Liver (tissue), 9 donors: ENCODE data around the gene PRPH2. TPM values are rescaled to one million over a fixed set of nuclear protein-coding genes. Genes with fewer than 3 reads are reported as not detected.

Source experiments
- DNase-seq: peaks from one replicate; pipeline ENCODE4 v3.0.0-alpha.2; 2017; ENCODE audit warnings: low spot score
- H3K27ac ChIP-seq, 2 donors: one replicate each; pipeline ENCODE4 v1.7.0; 2013; ENCODE audit warnings: inconsistent platforms in 2 of 2, low read length in 2 of 2, control low read depth in 1 of 2, low read depth in 1 of 2, mild to moderate bottlenecking in 1 of 2
- H3K27me3 ChIP-seq, 4 donors: one replicate each; pipeline versions ENCODE4 v1.6.1 to v1.7.0; 2013; ENCODE audit warnings: low read length in 3 of 4, inconsistent platforms in 1 of 4, mild to moderate bottlenecking in 1 of 4, moderate library complexity in 1 of 4; ENCODE audit not compliant: control insufficient read depth in 4 of 4, insufficient read depth in 4 of 4
- H3K36me3 ChIP-seq, 4 donors: one replicate each; pipeline versions ENCODE4 v1.6.1 to v1.7.0; 2013; ENCODE audit warnings: low read length in 3 of 4, mild to moderate bottlenecking in 3 of 4, low read depth in 1 of 4, moderate library complexity in 1 of 4; ENCODE audit not compliant: control insufficient read depth in 4 of 4, insufficient read depth in 3 of 4
- H3K4me1 ChIP-seq, 4 donors: one replicate each; pipeline versions ENCODE4 v1.6.1 to v1.7.0; 2013; ENCODE audit warnings: low read length in 3 of 4, mild to moderate bottlenecking in 3 of 4, moderate library complexity in 1 of 4; ENCODE audit not compliant: control insufficient read depth in 4 of 4, insufficient read depth in 4 of 4
- H3K4me3 ChIP-seq, 3 donors: one replicate each; pipeline versions ENCODE4 v1.6.1 to v1.7.0; 2013; ENCODE audit warnings: low read length in 3 of 3, control low read depth in 1 of 3, low read depth in 1 of 3, mild to moderate bottlenecking in 1 of 3
- H3K9ac ChIP-seq, 2 donors: one replicate each; pipeline ENCODE4 v1.7.0; 2013; ENCODE audit warnings: low read length in 2 of 2, mild to moderate bottlenecking in 2 of 2, moderate library complexity in 2 of 2, control low read depth in 1 of 2, low read depth in 1 of 2
- H3K9me3 ChIP-seq, 4 donors: one replicate each; pipeline versions ENCODE4 v1.6.1 to v1.7.0; 2013; ENCODE audit warnings: low read length in 3 of 4; ENCODE audit not compliant: control insufficient read depth in 4 of 4
- EGR1 ChIP-seq, 2 donors: IDR thresholded peaks; 2 replicates each; pipeline ENCODE4 v1.6.1; 2016 to 2018; ENCODE audit warnings: antibody characterized with exemption in 2 of 2, low read depth in 2 of 2
- FOXA1 ChIP-seq: IDR thresholded peaks from 2 replicates; pipeline ENCODE4 v1.6.1; 2016; ENCODE audit warnings: antibody characterized with exemption
- FOXA2 ChIP-seq: IDR thresholded peaks from 2 replicates; pipeline ENCODE4 v1.6.1; 2016; ENCODE audit warnings: antibody characterized with exemption
- GABPA ChIP-seq, 2 donors: IDR thresholded peaks in 1 of 2; conservative IDR thresholded peaks in 1 of 2; 2 replicates each; pipeline ENCODE4 v1.6.1; 2016; ENCODE audit warnings: antibody characterized with exemption in 2 of 2, mild to moderate bottlenecking in 1 of 2, moderate library complexity in 1 of 2
- HNF4A ChIP-seq, 2 donors: conservative IDR thresholded peaks; 2 replicates each; pipeline ENCODE4 v1.6.1; 2016; ENCODE audit warnings: antibody characterized with exemption in 2 of 2, mild to moderate bottlenecking in 2 of 2
- HNF4G ChIP-seq: IDR thresholded peaks from 2 replicates; pipeline ENCODE4 v1.6.1; 2016; ENCODE audit warnings: antibody characterized with exemption
- JUND ChIP-seq, 2 donors: IDR thresholded peaks; 2 replicates each; pipeline ENCODE4 v1.6.1; 2016; ENCODE audit warnings: antibody characterized with exemption in 2 of 2
- NR2F2 ChIP-seq: IDR thresholded peaks from 2 replicates; pipeline ENCODE4 v1.6.1; 2016; ENCODE audit warnings: antibody characterized with exemption
- RAD21 ChIP-seq, 2 donors: IDR thresholded peaks; 2 replicates each; pipeline ENCODE4 v1.6.1; 2016; ENCODE audit warnings: antibody characterized with exemption in 2 of 2, mild to moderate bottlenecking in 2 of 2
- REST ChIP-seq: IDR thresholded peaks from 2 replicates; pipeline ENCODE4 v1.6.1; 2016; ENCODE audit warnings: antibody characterized with exemption, mild to moderate bottlenecking
- RXRA ChIP-seq, 2 donors: IDR thresholded peaks; 2 replicates each; pipeline ENCODE4 v1.6.1; 2017 to 2018; ENCODE audit warnings: antibody characterized with exemption in 2 of 2, mild to moderate bottlenecking in 1 of 2
- SP1 ChIP-seq: IDR thresholded peaks from 2 replicates; pipeline ENCODE4 v1.6.1; 2018; ENCODE audit warnings: antibody characterized with exemption, mild to moderate bottlenecking
- TAF1 ChIP-seq: conservative IDR thresholded peaks from 2 replicates; pipeline ENCODE4 v1.6.1; 2016; ENCODE audit warnings: antibody characterized with exemption, mild to moderate bottlenecking
- YY1 ChIP-seq: IDR thresholded peaks from 2 replicates; pipeline ENCODE4 v1.6.1; 2016; ENCODE audit warnings: antibody characterized with exemption, mild to moderate bottlenecking
- WGBS: extraction: QIAGEN DNeasy Blood & Tissue Kit; methylation state at CpG from one replicate; pipeline ENCODE4 v1.1.7; 2013; 5-methylcytosine and 5-hydroxymethylcytosine counted together
- polyA plus RNA-seq, 2 donors: library from polyadenylated mRNA; stranded (reverse) in 1 of 2; unstranded in 1 of 2; fragments of 200-250 nt in 1 of 2; fragments of >200 nt in 1 of 2; fragmentation: Nextera tagmentation in 1 of 2; extraction: Ambion mirVana in 1 of 2; gene quantifications; one replicate each; pipeline versions ENCODE4 v1.2.1 to v1.2.3, GENCODE V29; 2013 to 2015
- total RNA-seq, 2 donors: library from RNA; depleted of rRNA; stranded (reverse); fragments of >200 nt; gene quantifications; one replicate each; pipeline ENCODE4 v1.2.3, GENCODE V29; 2014
- TF ChIP-seq, protein P1 (sequence below): IDR thresholded peaks from 2 replicates; pipeline ENCODE4 v1.6.1; 2016; ENCODE audit warnings: antibody characterized with exemption
- TF ChIP-seq, protein P2 (sequence below): IDR thresholded peaks from 2 replicates; pipeline ENCODE4 v1.6.1; 2016; ENCODE audit warnings: antibody characterized with exemption
- TF ChIP-seq, protein P3 (sequence below): fragments of 150-350 bp; IDR thresholded peaks from 2 replicates; pipeline ENCODE4 v1.5.1; 2017; ENCODE audit warnings: improper control_type of control experiment, low read depth, low read length; ENCODE audit not compliant: missing input control
- donor health status: healthy.
- donor health status: healthy.
- donor health status: healthy.
- donor health status: healthy.
- donor health status: healthy.

PRPH2 gene
- total and polyA plus RNA-seq, 4 donors: 0.06 to 0.33 (median 0.13) TPM

DNA sequence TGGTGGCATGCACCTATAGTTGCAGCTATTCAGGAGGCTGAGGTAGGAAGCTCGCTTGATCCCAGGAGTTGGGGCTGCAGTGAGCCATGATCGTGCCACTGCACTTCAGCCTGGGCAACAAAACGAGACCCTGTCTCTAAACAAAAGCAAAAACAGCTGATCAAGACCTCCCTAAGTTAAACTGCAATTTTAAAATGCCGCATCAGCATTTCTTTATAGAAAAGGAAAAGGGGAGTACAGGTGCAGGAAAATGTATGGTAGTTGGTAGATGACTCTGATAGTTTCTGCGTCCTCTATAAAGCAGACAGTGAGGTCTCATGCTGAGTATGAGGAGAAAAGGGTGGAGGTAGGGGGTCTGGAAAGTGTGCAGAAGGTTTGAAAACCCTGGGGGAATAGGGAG, 32.4 kb upstream of the PRPH2 start:
- no peaks in the 10 kb centered on the region for H3K27me3 ChIP-seq
- no peak overlapping the region for H3K9ac ChIP-seq
- WGBS: 94% methylated on average over 5 of the region's 5 CpGs
- no peak for DNase-seq
- no peak for TF ChIP-seq SP1
- no peaks in the 10 kb centered on the region for H3K4me1 ChIP-seq
- no peaks in the 10 kb centered on the region for H3K9me3 ChIP-seq
- H3K36me3 ChIP-seq: no peaks in the 10 kb centered on the region
- H3K4me3 ChIP-seq: no peak overlapping the region
- H3K27ac ChIP-seq: no peak overlapping the region

DNA sequence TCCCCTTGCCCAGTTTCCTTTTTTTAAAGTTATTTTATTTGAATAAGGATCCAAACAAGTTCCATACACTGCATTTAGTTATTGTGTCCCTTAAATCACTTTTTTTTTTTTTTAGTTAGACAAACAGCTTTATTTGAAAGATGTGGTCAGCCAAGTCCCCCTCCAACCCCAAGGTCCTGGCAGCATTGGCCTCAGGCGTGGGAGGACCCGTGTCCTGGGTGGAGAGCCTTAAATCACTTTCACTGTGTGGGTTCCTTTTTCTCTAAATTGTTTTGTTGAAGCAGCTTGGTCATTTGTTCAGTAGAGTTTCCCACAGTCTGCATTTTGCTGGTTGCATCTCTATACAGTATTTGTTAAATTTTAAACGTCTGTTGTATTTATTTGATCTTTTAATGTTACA, 28.7 kb upstream of the PRPH2 start:
- H3K27me3 ChIP-seq: no peaks in the 10 kb centered on the region
- TF ChIP-seq GABPA (IDR thresholded peaks at IDR 0.05 in 1 of 2, conservative IDR thresholded peaks at IDR 0.05 in 1 of 2) (no peak), RAD21 (IDR thresholded peaks at IDR 0.05) (no peak), HNF4A (conservative IDR thresholded peaks at IDR 0.05) (no peak), HNF4G (no peak), NR2F2 (no peak), FOXA1 (no peak), YY1 (no peak), EGR1 (IDR thresholded peaks at IDR 0.05; ENCODE audit: low read depth in 2 of 2) (no peak)
- TF ChIP-seq, protein P1, sequence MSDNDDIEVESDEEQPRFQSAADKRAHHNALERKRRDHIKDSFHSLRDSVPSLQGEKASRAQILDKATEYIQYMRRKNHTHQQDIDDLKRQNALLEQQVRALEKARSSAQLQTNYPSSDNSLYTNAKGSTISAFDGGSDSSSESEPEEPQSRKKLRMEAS: no peak
- TF ChIP-seq, protein P2, sequence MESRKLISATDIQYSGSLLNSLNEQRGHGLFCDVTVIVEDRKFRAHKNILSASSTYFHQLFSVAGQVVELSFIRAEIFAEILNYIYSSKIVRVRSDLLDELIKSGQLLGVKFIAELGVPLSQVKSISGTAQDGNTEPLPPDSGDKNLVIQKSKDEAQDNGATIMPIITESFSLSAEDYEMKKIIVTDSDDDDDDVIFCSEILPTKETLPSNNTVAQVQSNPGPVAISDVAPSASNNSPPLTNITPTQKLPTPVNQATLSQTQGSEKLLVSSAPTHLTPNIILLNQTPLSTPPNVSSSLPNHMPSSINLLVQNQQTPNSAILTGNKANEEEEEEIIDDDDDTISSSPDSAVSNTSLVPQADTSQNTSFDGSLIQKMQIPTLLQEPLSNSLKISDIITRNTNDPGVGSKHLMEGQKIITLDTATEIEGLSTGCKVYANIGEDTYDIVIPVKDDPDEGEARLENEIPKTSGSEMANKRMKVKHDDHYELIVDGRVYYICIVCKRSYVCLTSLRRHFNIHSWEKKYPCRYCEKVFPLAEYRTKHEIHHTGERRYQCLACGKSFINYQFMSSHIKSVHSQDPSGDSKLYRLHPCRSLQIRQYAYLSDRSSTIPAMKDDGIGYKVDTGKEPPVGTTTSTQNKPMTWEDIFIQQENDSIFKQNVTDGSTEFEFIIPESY: no peak
- no peaks in the 10 kb centered on the region for H3K9me3 ChIP-seq
- H3K27ac ChIP-seq: no peak overlapping the region
- WGBS: 84% methylated on average over 3 of the region's 3 CpGs
- peaks cover 0 to 10% (median 3%) of the 10 kb centered on the region in 4 donors for H3K4me1 ChIP-seq
- H3K4me3 ChIP-seq: no peak overlapping the region
- no peak for DNase-seq
- no peaks in the 10 kb centered on the region for H3K36me3 ChIP-seq
- H3K9ac ChIP-seq: no peak overlapping the region

DNA sequence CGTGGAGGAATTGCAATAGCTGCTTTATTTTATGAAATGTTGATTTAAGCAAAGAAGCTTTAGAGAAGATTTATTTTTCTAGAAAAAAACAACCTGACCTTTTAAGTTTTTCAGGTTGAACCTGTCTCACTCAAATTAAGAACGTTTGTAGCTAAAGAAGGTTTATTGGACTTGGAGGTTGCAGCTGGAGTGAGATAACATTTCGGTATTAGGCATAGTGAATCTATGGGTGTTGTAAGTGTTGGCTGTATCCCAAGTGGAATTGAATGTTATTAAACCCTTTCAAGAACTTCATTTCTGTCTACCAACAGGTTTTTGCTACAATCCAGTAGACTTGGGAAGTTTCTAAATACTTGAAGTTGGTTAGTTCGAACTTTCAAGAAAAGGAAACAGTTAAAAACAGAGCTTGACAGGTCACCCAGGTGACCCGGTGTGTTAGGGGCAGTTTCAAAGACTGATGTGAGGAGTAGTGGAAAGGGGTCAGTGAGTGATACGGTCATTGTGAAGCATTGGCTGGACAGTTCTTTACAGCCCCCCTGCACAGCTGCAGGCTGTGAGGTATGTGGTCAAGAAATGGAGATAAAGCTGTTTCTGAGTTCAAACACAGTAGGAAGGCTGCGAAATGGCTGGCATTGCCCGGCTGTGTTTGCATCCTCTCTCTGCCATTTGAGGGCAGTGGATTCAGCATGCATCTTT, 26.0 kb upstream of the PRPH2 start:
- no peak for DNase-seq
- Histone ChIP-seq H3K9ac (no peak overlapping the region), H3K4me3 (no peak overlapping the region), H3K9me3 (no peaks in the 10 kb centered on the region), H3K27ac (no peak overlapping the region), H3K27me3 (no peaks in the 10 kb centered on the region), H3K36me3 (no peaks in the 10 kb centered on the region), H3K4me1 (peaks cover 7 to 27% (median 13%) of the 10 kb centered on the region in 4 donors)
- TF ChIP-seq, protein P3, sequence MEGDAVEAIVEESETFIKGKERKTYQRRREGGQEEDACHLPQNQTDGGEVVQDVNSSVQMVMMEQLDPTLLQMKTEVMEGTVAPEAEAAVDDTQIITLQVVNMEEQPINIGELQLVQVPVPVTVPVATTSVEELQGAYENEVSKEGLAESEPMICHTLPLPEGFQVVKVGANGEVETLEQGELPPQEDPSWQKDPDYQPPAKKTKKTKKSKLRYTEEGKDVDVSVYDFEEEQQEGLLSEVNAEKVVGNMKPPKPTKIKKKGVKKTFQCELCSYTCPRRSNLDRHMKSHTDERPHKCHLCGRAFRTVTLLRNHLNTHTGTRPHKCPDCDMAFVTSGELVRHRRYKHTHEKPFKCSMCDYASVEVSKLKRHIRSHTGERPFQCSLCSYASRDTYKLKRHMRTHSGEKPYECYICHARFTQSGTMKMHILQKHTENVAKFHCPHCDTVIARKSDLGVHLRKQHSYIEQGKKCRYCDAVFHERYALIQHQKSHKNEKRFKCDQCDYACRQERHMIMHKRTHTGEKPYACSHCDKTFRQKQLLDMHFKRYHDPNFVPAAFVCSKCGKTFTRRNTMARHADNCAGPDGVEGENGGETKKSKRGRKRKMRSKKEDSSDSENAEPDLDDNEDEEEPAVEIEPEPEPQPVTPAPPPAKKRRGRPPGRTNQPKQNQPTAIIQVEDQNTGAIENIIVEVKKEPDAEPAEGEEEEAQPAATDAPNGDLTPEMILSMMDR: no peak
- TF ChIP-seq, protein P2: no peak
- TF ChIP-seq SP1 (no peak), RXRA (IDR thresholded peaks at IDR 0.05) (no peak), HNF4A (conservative IDR thresholded peaks at IDR 0.05) (no peak), EGR1 (IDR thresholded peaks at IDR 0.05; ENCODE audit: low read depth in 2 of 2) (no peak), TAF1 (no peak), NR2F2 (no peak), FOXA2 (no peak), RAD21 (IDR thresholded peaks at IDR 0.05) (no peak), FOXA1 (no peak), YY1 (no peak), JUND (IDR thresholded peaks at IDR 0.05) (no peak), REST (no peak)
- TF ChIP-seq, protein P1: no peak
- WGBS: 64% methylated on average over 8 of the region's 8 CpGs
